NB4 (cell line): ENCODE measurements around the gene PDE4B.

Experiments
- CTCF ChIP-seq: IDR thresholded peaks from one replicate; pipeline ENCODE4 v1.5.1; 2012; ENCODE audit warnings: low read depth, low read length
- MAX ChIP-seq: IDR thresholded peaks from 2 replicates; pipeline ENCODE4 v1.6.1; 2011; ENCODE audit warnings: low read depth, low read length
- MYC ChIP-seq: IDR thresholded peaks from 2 replicates; pipeline ENCODE4 v1.6.1; 2011; ENCODE audit warnings: low read depth, low read length
- POLR2A ChIP-seq: IDR thresholded peaks from 2 replicates; pipeline ENCODE4 v1.6.1; 2011; ENCODE audit warnings: mild to moderate bottlenecking; ENCODE audit not compliant: insufficient read length; ENCODE audit errors: extremely low read depth

- TF ChIP-seq MAX = no peak
- TF ChIP-seq CTCF = no peak
- no peak for TF ChIP-seq POLR2A
- TF ChIP-seq MYC = no peak
These were observed 531.4 kb downstream of the PDE4B start for GRCh38 chr1:66323958-66324625.
